GM21447 (cell line): Measurements from ENCODE around the gene ATF7IP.

Experiments used
- ATAC-seq: cut with Tn5 transposase; IDR thresholded peaks from one replicate; pipeline ENCODE4 v1.9.1; 2021; ENCODE audit not compliant: unreplicated experiment

The ATF7IP gene

DNA sequence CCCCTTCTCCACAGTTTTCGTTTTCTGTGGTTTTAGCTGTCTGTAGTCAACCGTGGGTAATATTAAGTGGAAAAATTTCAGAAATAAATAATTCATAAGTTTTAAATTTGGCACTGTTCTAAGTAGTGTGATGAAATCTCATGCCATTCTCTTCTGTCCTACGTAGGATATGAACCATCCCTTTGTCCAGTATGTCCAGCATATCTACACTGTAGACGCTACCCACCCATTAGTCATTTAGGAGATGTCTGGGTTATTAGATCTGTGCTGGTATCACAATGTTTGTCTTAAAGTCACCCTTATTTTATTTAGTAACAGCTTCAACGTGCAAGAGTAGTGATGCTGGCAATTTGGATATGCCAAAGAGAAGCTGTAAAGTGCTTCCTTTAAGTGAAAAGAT, 44.7 kb downstream of the ATF7IP start:
- ATAC-seq, result no peak

DNA sequence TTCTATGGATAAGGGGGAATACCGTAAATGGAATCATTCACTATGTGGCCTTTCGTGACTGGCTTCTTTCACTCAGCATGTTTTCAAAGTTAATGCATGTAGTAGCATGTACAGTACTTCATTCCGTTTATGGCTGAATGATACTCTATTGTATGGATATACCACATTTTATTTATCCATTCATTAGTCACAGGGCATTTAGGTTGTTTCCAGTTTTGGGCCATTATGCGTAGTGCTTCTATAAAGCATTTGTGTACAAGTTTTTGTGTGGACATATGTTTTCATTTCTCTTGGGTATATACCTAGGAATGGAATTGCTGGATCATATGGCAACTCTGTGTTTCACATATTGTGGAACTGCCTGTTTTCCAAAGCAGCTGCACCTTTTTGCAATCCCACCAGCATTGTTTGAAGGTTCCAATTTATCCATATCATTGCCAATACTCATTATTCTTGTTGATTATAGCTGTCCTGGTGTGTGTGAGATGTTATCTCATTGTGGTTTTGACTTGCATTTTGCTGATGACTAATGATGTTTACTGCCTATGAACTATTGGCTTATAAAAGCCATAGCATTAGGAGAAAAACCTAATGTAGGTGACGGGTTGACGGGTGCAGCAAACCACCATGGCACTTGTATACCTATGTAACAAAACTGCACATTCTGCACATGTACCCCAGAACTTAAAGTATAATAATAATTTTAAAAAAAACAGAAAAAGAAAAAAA, 45.5 kb downstream of the ATF7IP start:
- no peak for ATAC-seq

DNA sequence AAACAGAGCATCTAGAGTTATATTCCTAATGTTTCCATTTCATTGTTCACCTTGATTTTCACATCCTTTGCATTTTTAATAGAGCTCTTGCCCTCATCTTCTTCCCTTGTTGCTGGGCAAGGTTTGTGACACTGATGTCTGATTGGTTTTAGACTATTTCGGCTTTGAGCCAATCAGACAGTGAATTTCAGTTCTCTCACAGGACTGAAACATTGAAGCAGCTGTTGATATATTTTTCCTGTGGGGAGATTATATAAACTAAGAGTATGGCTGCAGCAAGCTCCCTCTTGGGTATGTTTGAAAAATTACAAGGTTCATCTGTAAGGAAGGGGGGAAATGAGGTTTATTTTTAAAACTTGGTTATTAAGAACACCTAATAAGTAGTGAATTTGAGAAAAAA, 51.2 kb downstream of the ATF7IP start:
- ATAC-seq, result no peak

DNA sequence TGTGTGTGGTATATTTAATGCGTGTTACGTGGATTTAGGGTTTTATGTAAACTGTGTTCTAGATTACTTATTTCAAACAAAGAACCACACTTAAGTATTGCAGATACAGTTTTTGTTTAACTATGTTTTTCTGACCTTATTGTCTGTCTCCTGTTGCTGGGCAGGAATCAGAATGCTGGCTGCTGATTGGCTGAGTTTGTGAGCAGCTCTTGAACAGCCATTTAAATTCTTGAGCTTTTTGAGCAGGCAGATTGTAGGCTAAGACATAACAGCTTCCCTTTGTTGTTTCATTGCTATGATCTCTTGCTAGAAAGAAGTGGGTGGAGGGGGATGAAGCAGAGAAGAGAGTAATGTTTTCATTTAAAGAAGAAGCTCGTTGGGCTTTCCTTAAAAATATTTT, 52.2 kb downstream of the ATF7IP start:
- no peak for ATAC-seq

DNA sequence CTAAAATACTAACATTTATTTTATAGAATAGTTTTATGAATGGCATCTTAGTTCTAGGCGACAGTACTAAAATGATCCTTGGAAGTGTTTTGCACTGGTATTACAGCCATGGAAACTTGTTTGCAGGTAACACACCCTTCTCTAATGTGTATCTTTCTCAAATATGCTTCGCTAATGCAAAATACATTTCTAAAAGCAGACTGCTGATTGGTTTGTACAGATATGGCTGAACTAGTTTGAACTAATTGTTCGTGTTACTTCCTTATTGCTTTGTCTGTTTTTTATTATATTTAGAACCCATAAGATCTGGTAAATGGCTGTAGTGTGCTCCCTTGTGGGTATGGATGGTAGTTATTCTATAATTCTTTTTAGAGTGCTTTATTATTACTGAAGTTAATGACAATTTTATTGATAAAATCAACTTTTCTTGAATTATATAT, 53.0 kb downstream of the ATF7IP start:
- no peak for ATAC-seq

DNA sequence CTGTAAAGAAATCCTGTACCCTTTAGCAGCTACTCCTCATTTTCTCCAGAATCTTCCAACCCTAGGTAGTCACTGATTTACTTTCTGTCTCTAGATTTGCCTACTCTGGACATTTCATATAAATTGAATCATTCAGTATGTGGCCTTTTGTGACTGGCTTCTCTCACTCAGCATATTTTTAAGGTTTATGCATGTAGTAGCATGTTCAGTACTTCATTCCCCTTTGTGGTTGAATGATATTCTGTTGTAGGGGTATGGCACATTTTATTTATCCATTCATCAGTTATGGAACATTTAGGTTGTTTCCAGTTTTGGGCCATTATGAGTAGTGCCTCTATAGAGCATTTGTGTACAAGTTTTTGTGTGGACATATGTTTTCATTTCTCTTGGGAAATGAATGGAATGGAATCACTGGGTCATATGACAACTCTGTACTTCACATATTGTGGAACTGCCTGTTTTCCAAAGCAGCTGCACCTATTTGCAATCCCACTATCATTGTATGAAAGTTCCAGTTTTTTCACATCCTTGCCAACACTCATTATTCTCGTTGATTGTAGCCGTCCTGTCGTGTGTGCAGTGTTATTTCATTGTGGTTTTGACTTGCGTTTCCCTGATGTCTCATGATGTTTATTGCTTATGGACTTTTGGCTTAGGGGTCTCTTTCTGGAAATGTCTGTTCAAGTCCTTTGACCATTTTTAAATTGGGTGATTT, 57.2 kb downstream of the ATF7IP start:
- no peak for ATAC-seq

DNA sequence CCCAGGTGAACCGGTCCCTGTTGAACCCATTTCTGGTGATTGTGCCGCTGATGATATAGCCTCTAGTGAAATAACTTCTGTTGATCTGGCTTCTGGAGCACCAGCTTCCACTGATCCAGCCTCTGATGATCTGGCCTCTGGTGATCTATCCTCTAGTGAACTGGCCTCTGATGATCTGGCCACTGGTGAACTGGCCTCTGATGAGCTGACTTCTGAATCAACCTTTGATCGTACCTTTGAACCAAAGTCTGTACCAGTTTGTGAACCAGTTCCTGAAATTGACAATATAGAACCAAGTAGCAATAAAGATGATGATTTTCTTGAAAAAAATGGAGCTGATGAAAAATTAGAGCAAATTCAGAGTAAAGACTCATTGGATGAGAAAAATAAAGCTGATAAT, 59.1 kb downstream of the ATF7IP start:
- ATAC-seq, result no peak

DNA sequence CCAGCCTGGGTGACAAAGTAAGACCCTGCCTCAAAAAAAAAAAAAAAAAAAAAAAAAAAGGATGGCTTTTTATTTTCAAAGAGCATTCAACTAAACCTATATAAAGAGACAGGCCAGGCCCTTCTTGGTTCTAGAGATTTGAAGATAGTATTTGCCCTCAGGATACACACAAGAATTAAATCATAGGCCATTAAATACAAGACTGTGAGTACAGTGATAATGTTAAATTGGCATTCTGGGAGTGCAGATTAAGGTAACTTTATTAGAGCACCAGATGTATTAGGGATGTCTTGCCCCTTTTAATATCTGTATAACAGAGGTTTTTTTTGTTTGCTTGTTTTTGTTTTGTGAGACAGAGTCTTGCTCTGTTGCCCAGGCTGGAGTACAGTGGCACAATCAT, 61.3 kb downstream of the ATF7IP start:
- ATAC-seq, result no peak

DNA sequence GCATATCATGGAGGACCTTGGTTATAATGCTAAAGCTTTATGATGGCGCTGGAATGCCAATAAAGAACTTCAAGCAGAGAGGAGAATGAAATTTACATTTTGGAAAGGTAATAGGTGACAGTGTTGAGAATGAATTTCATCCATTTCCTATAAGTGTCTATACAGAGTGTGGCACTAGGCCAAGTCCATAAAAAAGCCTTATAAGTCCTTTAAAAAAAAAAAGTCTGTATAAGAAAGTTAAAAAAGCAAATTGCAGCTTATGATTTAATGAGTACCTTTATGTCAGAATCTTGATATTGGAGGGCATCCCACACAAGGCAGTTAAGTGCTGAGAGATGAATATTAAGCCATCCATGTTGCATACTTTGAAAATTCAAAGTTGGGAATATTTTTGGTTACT, 62.4 kb downstream of the ATF7IP start:
- no peak for ATAC-seq

DNA sequence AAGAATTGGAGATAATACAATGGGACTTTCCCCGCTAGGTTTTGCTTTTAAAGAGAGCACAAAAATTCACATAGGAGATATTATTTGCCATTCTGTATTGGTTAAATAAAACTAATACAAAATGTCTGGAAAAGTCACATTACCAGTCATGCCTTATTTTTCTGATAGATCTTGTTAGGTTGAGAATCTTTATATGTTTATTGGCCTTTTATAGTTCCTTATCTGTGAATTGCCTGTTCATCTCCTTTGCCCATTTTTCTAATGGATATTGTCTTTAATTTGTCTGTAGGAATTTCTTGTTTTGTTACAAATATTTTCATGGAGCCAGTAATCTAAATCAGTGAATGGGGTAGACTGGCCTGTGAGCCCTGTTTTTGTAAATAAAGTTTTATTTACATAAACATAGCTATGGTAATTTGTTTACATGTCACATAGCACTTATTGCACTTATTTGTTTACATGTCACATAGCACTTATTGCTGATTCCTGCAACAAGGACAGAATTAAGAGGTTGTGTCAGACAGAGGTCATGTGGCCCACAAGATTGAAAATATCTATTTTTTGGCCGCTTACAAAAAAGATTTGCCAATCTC, 65.0 kb downstream of the ATF7IP start:
- no peak for ATAC-seq

DNA sequence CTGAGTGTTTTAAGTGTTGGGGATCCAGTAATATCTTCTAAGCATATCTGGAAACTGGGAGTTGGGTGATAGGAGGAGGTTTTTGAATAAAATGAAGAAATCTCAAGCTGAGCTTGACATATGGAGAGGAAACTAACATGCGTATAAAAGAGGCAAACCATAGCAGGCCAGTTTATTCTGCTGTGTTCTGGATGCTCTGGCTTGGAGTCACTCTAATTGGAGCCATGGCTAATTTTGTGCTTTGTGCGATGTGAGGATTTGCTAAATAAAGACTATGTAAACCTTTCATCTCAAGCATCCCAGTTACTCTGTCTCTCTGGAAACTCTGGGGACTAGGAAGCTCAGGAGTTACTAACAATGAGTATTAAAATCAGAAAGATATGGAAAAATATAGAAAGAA, 66.5 kb downstream of the ATF7IP start:
- ATAC-seq, result no peak

DNA sequence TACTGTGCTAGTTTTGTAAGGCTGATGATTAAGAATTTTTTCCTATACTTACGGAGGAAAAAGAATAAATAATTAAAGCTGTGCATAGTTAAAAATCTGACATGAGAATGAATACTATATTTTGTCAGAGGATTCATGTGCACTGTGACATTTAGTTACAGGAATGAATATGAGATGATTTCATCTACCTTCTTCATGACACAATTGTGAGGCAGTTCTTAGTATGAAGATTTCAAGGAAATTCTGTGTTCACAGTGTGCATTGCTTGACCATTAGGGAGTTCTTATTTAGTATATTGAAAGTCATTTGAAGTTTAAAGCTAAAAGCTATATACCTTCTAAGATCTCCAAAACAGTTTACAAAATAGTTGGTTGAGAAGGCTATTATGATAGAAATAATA, 70.1 kb downstream of the ATF7IP start:
- ATAC-seq, result no peak

DNA sequence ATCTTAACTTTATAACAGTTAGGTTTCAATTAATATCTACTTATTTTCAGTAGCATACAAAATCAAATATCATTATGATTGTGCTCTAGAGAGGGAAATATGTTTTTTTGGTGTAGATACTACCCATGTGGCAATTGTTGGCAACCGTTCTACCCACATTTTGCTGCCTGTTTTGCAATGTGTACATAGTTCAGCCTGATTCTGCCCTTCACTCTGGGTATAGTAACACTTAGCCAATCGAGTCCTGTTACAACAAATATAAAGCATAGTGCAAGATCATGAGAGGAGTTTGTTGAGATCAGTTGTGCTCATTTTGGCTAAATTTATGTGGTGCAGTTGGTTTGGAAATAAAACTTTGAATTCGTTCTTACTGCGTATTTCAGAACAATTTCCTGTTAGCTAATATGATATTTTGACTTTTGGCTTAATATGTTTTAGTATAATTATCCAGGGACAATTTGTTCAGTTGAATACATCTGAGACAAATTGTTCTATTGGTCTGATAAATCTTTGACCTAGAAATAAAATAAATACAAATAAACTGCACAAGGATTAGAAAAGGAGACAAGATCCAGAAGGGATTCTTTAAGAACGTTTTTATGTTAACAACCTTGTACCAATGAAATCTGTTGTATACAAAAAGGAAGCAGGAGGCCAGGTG, 76.9 kb downstream of the ATF7IP start:
- no peak for ATAC-seq

DNA sequence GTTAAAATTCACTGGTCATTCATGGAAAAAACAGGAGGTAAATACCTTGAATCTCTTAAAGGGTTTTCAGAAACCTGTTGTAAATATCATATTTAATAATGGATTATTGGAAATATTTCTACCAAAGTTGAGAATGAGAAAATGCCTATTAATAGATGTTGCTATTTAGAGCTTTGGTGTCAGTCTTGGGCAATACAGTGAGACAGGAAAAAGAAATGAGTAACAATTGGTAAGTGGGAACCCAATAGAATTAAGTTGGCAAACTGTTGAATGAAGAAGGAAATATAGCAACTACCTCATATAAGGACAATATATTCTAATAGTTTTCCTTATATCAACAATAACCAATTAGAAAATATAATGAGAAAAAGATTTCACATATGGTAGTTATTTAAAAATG, 78.0 kb downstream of the ATF7IP start:
- ATAC-seq, result no peak

DNA sequence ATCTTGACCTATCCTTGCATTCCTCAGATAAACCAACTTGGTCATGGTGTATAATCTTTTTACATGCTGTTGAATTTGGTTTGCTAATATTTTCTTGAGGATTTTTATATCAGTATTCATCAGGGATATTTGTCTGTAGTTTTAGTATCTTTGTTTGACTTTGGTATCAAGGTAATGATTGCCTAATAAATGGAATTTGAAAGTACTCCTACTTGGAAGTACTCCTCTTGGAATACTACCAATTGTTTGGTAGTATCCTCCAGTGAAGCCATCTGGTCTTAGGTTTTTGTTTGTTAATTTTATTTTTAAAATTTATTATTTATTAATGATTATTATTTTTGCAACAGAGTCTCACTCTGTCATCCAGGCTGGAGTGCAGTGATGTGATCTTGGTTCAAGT, 85.0 kb downstream of the ATF7IP start:
- no peak for ATAC-seq

DNA sequence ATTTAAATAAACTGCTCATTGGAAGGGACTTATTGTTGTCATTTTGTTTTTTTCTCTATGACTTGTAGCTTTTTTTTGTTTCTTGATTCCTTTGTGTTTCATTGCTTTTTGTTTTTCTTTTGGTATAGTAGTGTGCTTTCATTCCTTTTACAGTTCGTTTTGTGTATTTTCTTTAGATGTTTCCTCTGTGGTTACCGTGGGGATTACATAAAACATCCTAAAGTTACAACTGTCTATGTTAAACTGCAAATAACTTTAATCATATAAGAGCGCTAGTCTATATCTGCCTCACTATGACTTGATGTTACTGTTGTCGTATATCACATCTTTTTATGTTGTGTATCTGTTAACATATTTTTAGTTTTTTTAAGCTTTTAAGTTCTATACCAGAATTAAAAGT, 86.9 kb downstream of the ATF7IP start:
- ATAC-seq, result no peak

DNA sequence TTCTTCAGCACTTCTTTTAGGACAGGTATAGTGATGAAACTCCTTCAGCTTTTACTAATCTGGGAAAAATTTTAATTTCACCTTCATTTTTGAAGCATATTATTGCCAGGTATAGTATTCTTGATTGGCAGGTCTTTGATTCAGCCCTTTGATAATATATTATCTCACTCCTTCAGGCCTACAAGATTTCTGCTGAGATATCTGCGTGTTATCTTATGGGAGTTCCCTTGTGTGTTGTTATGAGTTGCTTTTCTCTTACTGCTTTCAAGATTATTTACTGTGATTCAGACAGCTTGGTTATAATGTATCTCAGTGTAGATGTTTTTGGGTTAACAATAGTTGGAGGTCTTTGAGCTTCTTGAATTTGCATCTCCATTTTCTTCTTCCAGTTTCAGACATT, 87.4 kb downstream of the ATF7IP start:
- no peak for ATAC-seq

DNA sequence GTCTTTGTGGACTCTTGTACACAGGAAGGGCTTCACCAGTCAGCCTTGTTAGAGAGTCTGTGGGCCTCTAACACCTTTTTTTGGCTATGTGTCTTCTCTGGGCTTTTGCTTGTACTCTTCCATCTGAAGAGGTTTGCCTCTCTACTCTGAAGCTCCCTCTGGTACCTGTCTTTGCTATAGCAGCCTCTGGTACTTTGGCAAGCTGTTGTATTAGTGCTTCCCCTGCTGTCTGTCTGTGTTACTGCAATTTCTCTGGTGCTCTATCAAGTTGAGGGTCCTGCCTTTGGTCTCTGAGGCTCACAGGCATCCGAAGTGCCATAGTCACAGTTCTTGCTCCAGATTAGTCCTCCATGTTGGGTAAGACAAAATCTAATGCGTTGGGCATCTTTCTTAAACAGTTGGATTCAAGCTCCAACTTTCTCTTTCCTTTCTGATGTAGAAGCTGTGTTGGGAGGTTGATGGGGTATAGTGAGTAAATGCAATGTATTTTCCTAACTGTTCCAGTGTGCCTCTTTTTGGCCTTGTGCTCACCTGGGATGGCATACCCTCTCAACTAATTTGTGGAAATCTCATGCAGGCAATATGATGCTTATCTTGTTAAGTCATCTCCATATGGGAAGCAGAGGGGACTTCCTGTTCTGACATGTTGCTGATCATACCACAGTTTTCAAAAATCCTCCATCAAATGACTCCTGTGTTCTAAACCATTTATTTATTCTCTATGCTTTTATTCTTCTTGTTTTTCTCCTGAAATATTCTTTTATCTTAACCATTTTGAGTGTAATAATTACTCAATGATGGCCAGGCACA, 88.8 kb downstream of the ATF7IP start:
- ATAC-seq, result no peak

DNA sequence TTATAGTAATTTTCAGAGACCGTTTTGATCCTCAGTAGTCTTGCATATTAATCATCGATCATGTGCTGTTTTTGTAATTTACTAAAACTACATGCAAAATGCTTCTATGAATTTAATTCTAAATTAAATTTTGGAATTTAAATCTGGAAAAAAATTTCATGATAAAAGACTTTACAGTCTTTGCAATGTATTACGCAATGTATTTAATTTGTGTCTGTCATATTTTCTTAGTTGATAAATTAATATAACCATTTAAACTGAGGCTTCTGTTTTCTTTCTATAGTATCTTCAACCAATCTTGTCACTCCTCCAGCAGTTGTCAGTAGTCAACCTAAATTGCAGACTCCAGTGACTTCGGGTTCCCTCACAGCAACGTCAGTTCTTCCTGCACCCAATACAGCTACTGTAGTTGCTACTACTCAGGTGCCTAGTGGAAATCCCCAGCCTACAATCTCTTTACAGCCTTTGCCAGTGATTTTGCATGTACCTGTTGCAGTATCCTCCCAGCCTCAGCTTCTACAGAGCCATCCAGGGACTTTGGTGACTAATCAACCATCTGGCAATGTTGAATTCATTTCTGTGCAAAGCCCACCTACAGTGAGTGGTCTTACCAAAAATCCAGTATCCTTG, 94.8 kb downstream of the ATF7IP start:
- ATAC-seq, result no peak

DNA sequence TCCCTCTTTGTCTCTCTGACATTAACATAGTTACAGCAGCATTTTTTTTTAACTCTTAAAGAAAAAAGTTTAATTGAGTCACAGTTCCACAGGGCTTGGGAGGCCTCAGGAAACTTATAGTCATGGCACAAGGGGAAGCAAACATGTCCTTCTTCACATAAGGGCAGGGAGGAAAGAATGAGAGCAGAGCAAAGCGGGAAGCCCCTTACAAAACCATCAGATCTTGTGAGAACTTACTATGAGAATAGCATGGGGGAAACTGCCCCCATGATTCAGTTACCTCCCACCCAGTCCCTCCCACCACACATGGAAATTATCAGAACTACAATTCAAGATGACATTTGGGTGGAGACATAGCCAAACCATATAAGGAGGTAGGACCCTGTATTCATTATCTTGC, 106.0 kb downstream of the ATF7IP start:
- no peak for ATAC-seq
